ENCODE data around the gene CLSTN2.

The CLSTN2 gene

GRCh38 chr3:140338916-140339315 is 403.9 kb downstream of the CLSTN2 start:
- no peak overlapping the region for H3K4me3 ChIP-seq (replicated peaks; ENCODE audit: low read depth, low read length)
- TF ChIP-seq, protein P1, sequence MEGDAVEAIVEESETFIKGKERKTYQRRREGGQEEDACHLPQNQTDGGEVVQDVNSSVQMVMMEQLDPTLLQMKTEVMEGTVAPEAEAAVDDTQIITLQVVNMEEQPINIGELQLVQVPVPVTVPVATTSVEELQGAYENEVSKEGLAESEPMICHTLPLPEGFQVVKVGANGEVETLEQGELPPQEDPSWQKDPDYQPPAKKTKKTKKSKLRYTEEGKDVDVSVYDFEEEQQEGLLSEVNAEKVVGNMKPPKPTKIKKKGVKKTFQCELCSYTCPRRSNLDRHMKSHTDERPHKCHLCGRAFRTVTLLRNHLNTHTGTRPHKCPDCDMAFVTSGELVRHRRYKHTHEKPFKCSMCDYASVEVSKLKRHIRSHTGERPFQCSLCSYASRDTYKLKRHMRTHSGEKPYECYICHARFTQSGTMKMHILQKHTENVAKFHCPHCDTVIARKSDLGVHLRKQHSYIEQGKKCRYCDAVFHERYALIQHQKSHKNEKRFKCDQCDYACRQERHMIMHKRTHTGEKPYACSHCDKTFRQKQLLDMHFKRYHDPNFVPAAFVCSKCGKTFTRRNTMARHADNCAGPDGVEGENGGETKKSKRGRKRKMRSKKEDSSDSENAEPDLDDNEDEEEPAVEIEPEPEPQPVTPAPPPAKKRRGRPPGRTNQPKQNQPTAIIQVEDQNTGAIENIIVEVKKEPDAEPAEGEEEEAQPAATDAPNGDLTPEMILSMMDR (IDR thresholded peaks at IDR 0.05; ENCODE audit: low read depth, low read length, missing control alignments): no peak
- DNase-seq (ENCODE audit: extremely low read depth, low read depth): no peak

GRCh38 chr3:140341203-140341602 is 406.2 kb downstream of the CLSTN2 start:
- no peak for DNase-seq (ENCODE audit: extremely low read depth, low read depth)
- H3K4me3 ChIP-seq (replicated peaks; ENCODE audit: low read depth, low read length): no peak overlapping the region
- TF ChIP-seq, protein P1 (IDR thresholded peaks at IDR 0.05; ENCODE audit: low read depth, low read length, missing control alignments): no peak

- TF ChIP-seq, protein P1 (IDR thresholded peaks at IDR 0.05; ENCODE audit: low read depth, low read length, missing control alignments): no peak
- no peak overlapping the region for H3K4me3 ChIP-seq (replicated peaks; ENCODE audit: low read depth, low read length)
- no peak for DNase-seq (ENCODE audit: extremely low read depth, low read depth)
Measured at GRCh38 chr3:140341817-140342403, 406.9 kb downstream of the CLSTN2 start.

DNA sequence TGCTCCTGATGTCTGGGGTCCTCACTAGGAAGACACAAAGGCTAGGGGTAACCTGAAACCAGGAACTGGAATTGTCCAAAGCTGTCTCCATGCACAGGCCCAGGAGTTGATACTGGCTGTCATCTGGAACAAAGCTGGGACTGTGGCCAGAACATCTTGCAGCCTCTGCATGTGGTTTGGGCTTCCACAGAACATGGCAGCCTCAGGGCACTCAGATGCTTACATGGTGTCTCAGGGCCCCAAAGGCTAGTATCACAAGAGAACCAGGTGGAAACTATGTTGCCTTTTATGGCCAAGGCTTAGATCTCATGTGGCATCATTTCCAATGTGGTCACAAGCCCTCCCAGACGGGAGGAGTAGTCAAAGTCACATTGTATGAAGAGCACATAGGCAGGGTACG is 407.7 kb downstream of the CLSTN2 start:
- peak; percentile 2 for DNase-seq (ENCODE audit: extremely low read depth, low read depth)
- TF ChIP-seq, protein P1 (IDR thresholded peaks at IDR 0.05; ENCODE audit: low read depth, low read length, missing control alignments): no peak
- no peak overlapping the region for H3K4me3 ChIP-seq (replicated peaks; ENCODE audit: low read depth, low read length)

GRCh38 chr3:140343211-140344081 is 408.5 kb downstream of the CLSTN2 start:
- TF ChIP-seq, protein P1 (IDR thresholded peaks at IDR 0.05; ENCODE audit: low read depth, low read length, missing control alignments): no peak
- H3K4me3 ChIP-seq (replicated peaks; ENCODE audit: low read depth, low read length): no peak overlapping the region
- DNase-seq (ENCODE audit: extremely low read depth, low read depth): no peak

GRCh38 chr3:140344082-140344454 is 409.1 kb downstream of the CLSTN2 start:
- H3K4me3 ChIP-seq (replicated peaks; ENCODE audit: low read depth, low read length): no peak overlapping the region
- no peak for DNase-seq (ENCODE audit: extremely low read depth, low read depth)
- TF ChIP-seq, protein P1 (IDR thresholded peaks at IDR 0.05; ENCODE audit: low read depth, low read length, missing control alignments): no peak

Data from HFF-Myc (cell line).